ENCODE results near the gene EIF3B.
A peak's percentile ranks its signal among the peaks of the same experiment; 100 is the strongest.
"Not testable (repeated sequence)": the region's sequence is repeated elsewhere in the genome, so short reads cannot be mapped to it uniquely, and the experiment has no call there.

Gene EIF3B

GRCh38 chr7:2386964-2387669 is 32.5 kb downstream of the EIF3B start:
- H3K4me1 ChIP-seq (ENCODE audit: control insufficient read depth in 1 of 2, insufficient read depth in 1 of 2, low read depth in 1 of 2, low read length in 1 of 2) = peaks cover 12 to 17% of the 10 kb centered on the region in 2 experiments
- no peak overlapping the region for H3K27ac ChIP-seq
- TF ChIP-seq, protein P1, sequence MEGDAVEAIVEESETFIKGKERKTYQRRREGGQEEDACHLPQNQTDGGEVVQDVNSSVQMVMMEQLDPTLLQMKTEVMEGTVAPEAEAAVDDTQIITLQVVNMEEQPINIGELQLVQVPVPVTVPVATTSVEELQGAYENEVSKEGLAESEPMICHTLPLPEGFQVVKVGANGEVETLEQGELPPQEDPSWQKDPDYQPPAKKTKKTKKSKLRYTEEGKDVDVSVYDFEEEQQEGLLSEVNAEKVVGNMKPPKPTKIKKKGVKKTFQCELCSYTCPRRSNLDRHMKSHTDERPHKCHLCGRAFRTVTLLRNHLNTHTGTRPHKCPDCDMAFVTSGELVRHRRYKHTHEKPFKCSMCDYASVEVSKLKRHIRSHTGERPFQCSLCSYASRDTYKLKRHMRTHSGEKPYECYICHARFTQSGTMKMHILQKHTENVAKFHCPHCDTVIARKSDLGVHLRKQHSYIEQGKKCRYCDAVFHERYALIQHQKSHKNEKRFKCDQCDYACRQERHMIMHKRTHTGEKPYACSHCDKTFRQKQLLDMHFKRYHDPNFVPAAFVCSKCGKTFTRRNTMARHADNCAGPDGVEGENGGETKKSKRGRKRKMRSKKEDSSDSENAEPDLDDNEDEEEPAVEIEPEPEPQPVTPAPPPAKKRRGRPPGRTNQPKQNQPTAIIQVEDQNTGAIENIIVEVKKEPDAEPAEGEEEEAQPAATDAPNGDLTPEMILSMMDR (IDR thresholded peaks at IDR 0.05) = no peak
- no peaks in the 10 kb centered on the region for H3K27me3 ChIP-seq
- H3K4me3 ChIP-seq (ENCODE audit: low read depth in 1 of 2, low read length in 1 of 2) = no peak overlapping the region
- H3K36me3 ChIP-seq = no peaks in the 10 kb centered on the region
- no peaks in the 10 kb centered on the region for H3K9me3 ChIP-seq

- peaks cover 13 to 18% of the 10 kb centered on the region in 2 experiments for H3K4me1 ChIP-seq (ENCODE audit: control insufficient read depth in 1 of 2, insufficient read depth in 1 of 2, low read depth in 1 of 2, low read length in 1 of 2)
- TF ChIP-seq, protein P1 (IDR thresholded peaks at IDR 0.05) = no peak
- H3K4me3 ChIP-seq (ENCODE audit: low read depth in 1 of 2, low read length in 1 of 2) = no peak overlapping the region
- no peak overlapping the region for H3K27ac ChIP-seq
- H3K36me3 ChIP-seq = no peaks in the 10 kb centered on the region
- no peaks in the 10 kb centered on the region for H3K27me3 ChIP-seq
- no peaks in the 10 kb centered on the region for H3K9me3 ChIP-seq
These were observed 33.4 kb downstream of the EIF3B start for GRCh38 chr7:2387897-2388636.

- peaks cover 15 to 22% of the 10 kb centered on the region in 2 experiments for H3K4me1 ChIP-seq (ENCODE audit: control insufficient read depth in 1 of 2, insufficient read depth in 1 of 2, low read depth in 1 of 2, low read length in 1 of 2)
- TF ChIP-seq, protein P1 (IDR thresholded peaks at IDR 0.05) = no peak
These were observed 34.0 kb downstream of the EIF3B start for GRCh38 chr7:2388637-2388954.

GRCh38 chr7:2390020-2390816 is 35.6 kb downstream of the EIF3B start:
- H3K27ac ChIP-seq; H3K27me3 ChIP-seq; H3K9me3 ChIP-seq; H3K4me3 ChIP-seq (ENCODE audit: low read depth in 1 of 2, low read length in 1 of 2); H3K36me3 ChIP-seq: not testable (repeated sequence)
- H3K4me1 ChIP-seq (ENCODE audit: control insufficient read depth in 1 of 2, insufficient read depth in 1 of 2, low read depth in 1 of 2, low read length in 1 of 2) = peaks cover 18 to 23% of the 10 kb centered on the region in 2 experiments

More at GRCh38 chr7:2388637-2388954, 34.0 kb downstream of the EIF3B start:
- no peaks in the 10 kb centered on the region for H3K36me3 ChIP-seq
- no peak overlapping the region for H3K27ac ChIP-seq
- no peak overlapping the region for H3K4me3 ChIP-seq (ENCODE audit: low read depth in 1 of 2, low read length in 1 of 2)
- no peaks in the 10 kb centered on the region for H3K9me3 ChIP-seq
- no peaks in the 10 kb centered on the region for H3K27me3 ChIP-seq

- peak overlapping the region; percentile 69 for H3K27ac ChIP-seq
- peaks cover 25 to 31% of the 10 kb centered on the region in 2 experiments for H3K4me1 ChIP-seq (ENCODE audit: control insufficient read depth in 1 of 2, insufficient read depth in 1 of 2, low read depth in 1 of 2, low read length in 1 of 2)
- no peaks in the 10 kb centered on the region for H3K27me3 ChIP-seq
- H3K4me3 ChIP-seq (ENCODE audit: low read depth in 1 of 2, low read length in 1 of 2) = no peak overlapping the region
- no peaks in the 10 kb centered on the region for H3K9me3 ChIP-seq
- no peaks in the 10 kb centered on the region for H3K36me3 ChIP-seq
- TF ChIP-seq, protein P1 (IDR thresholded peaks at IDR 0.05) = no peak
These were observed 39.1 kb downstream of the EIF3B start for GRCh38 chr7:2393706-2394105.

All from neutrophil (primary cell).